OCI-M1 (cell line): ENCODE results near the gene METTL22.

Experiments used
- DNase-seq: peaks from one replicate; lab custom pipeline; 2025; lab: John Stamatoyannopoulos, UW

The METTL22 gene

GRCh38 chr16:8621572-8622314 is at the start of gene METTL22:
TSS of gene METTL22 (plus strand) at chr16:8621698. CDS start at chr16:8625666, 3,968 bp downstream.
- peak; percentile 93 for DNase-seq

- DNase-seq = no peak
These were observed 49.2 kb upstream of the METTL22 start for GRCh38 chr16:8572063-8572918.

- DNase-seq = peak; percentile 78
These were observed 48.4 kb upstream of the METTL22 start for GRCh38 chr16:8572919-8573724.

GRCh38 chr16:8575399-8575798 is 46.1 kb upstream of the METTL22 start:
- DNase-seq = no peak

- no peak for DNase-seq
These were observed 45.1 kb upstream of the METTL22 start for GRCh38 chr16:8576141-8577004.

- no peak for DNase-seq
These were observed 43.7 kb upstream of the METTL22 start for GRCh38 chr16:8577678-8578304.

GRCh38 chr16:8579559-8579958 is 41.9 kb upstream of the METTL22 start:
- no peak for DNase-seq

- DNase-seq = peak; percentile 66
These were observed 39.5 kb upstream of the METTL22 start for GRCh38 chr16:8581831-8582580.

- no peak for DNase-seq
These were observed 38.3 kb upstream of the METTL22 start for GRCh38 chr16:8583199-8583598.

- DNase-seq = no peak
These were observed 37.8 kb upstream of the METTL22 start for GRCh38 chr16:8583732-8584131.

GRCh38 chr16:8585041-8585440 is 36.5 kb upstream of the METTL22 start:
- no peak for DNase-seq

- peak; percentile 59 for DNase-seq
These were observed 35.6 kb upstream of the METTL22 start for GRCh38 chr16:8585857-8586256.

GRCh38 chr16:8587065-8587464 is 34.4 kb upstream of the METTL22 start:
- DNase-seq = no peak

- no peak for DNase-seq
These were observed 32.8 kb upstream of the METTL22 start for GRCh38 chr16:8588682-8589056.

GRCh38 chr16:8589057-8589899 is 32.2 kb upstream of the METTL22 start:
- DNase-seq = no peak

- DNase-seq = no peak
These were observed 31.4 kb upstream of the METTL22 start, which contains the start of gene TMEM114 for GRCh38 chr16:8589900-8590688. TSS of gene TMEM114 (minus strand) at chr16:8590511. CDS start at chr16:8589838, 673 bp downstream.

GRCh38 chr16:8590811-8591210 is 30.7 kb upstream of the METTL22 start:
- DNase-seq = no peak

- no peak for DNase-seq
These were observed 30.0 kb upstream of the METTL22 start for GRCh38 chr16:8591451-8591850.
